ENCODE measurements around the gene HCLS1.

DNA sequence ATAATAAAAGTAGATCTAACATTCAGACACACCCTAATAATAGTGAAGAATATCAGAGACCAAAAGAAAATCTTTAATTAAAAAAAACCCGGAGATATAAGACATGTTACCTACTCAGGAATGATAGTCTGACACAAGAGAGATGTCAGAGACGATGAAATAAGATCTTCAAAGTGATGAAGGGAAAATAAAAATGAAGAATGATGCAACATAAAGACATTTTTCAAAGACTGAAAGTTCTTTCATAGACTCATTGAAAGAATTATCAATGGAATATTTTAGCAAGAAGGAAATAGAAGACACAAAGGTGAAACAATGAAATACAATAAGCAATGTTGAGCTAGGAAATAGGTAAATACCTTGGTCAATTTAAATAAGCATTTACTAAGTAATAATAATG lies 19.6 kb downstream of the HCLS1 start:
- TF ChIP-seq, protein P1, sequence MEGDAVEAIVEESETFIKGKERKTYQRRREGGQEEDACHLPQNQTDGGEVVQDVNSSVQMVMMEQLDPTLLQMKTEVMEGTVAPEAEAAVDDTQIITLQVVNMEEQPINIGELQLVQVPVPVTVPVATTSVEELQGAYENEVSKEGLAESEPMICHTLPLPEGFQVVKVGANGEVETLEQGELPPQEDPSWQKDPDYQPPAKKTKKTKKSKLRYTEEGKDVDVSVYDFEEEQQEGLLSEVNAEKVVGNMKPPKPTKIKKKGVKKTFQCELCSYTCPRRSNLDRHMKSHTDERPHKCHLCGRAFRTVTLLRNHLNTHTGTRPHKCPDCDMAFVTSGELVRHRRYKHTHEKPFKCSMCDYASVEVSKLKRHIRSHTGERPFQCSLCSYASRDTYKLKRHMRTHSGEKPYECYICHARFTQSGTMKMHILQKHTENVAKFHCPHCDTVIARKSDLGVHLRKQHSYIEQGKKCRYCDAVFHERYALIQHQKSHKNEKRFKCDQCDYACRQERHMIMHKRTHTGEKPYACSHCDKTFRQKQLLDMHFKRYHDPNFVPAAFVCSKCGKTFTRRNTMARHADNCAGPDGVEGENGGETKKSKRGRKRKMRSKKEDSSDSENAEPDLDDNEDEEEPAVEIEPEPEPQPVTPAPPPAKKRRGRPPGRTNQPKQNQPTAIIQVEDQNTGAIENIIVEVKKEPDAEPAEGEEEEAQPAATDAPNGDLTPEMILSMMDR (IDR thresholded peaks at IDR 0.05; ENCODE audit: low read length) = no peak
- TF ChIP-seq EZH2 (IDR thresholded peaks at IDR 0.05; ENCODE audit: borderline replicate concordance, low read length) = no peak

Measured in OCI-LY1 (cell line).